Measurements from ENCODE around the gene NBEA.

Gene NBEA

DNA sequence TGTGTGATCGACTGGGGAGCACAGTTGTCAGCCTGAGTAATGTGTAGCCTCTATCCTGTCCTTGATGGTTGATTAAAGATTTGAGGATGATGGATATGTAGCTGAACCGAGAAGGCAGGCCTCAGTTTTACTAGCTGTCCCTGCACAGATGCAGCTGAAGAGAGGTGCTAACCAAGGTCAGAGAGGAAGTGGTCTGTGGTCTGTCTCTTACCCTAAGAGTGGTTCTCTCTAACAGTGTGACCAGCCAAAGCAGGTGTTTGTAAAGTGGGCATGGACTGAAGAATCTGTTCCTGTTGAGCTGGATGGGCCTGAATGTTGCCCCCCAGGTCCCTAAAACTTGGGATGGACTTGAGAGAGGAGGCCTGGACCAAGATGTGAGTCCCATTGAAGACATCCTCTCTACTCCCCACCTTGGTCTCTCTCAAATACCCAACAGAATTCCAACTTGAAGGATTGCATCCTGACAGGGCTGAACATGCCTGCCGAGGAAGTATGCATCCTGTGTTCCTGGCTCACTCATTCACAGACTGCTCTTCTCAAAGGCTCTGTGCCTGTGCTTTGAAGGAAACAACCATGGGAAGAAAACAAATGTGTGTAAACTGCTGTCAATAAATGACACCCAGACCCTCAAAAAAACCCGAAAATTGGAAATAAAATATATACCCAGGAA is 310.6 kb downstream of the NBEA start:
- no peak overlapping the region for H3K4me2 ChIP-seq (ENCODE audit: insufficient read depth, low read length, poor library complexity, severe bottlenecking)
- WGBS, 2 donors (ENCODE audit: extremely low coverage in 2 of 2, insufficient read length in 2 of 2, insufficient replicate concordance in 1 of 2), result no CpG with 5 or more reads among the region's 4 CpGs

DNA sequence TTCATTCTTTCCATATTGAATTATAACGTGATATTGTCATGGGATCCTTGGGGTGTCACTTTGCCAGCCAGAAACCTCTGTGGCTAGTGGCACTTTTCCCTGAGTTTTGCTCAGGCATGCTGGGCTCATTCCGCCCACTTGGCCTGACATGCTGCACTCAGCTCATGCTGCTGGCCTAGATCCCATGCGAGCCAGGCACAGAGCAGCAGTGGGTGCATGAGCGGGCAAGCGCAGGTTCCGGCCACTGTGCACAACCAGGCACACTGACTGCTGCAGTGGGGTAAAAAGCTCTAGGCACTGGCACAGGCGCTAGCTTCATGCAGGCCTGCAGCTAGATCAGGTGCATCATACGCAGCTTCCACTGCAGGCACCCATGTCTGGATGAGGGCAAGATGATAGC is 313.2 kb downstream of the NBEA start:
- Histone ChIP-seq H3K23ac (ENCODE audit: low read depth, low read length, poor library complexity) (peak overlapping the region; percentile 95), H2BK5ac (ENCODE audit: low read length) (no peak overlapping the region), H2BK120ac (ENCODE audit: low read depth, low read length) (no peak overlapping the region), H2AFZ (ENCODE audit: low read length) (no peak overlapping the region), H3K14ac (ENCODE audit: low read length) (peak overlapping the region; percentile 47), H3K4me2 (ENCODE audit: insufficient read depth, low read length, poor library complexity, severe bottlenecking) (no peak overlapping the region), H2BK12ac (ENCODE audit: low read length) (no peak overlapping the region), H3K18ac (ENCODE audit: low read length) (peak overlapping the region; percentile 87), H3K9me3 (replicated peaks in 1 of 2; ENCODE audit: control insufficient read depth in 2 of 2, insufficient read depth in 1 of 2, low read depth in 1 of 2, low read length in 2 of 2) (peaks cover 9 to 15% of the 10 kb centered on the region in 2 donors), H3K4me1 (ENCODE audit: control insufficient read depth in 2 of 2, insufficient read depth in 1 of 2, low read depth in 1 of 2, low read length in 2 of 2) (no peaks in the 10 kb centered on the region), H3K79me1 (ENCODE audit: low read depth, low read length) (no peaks in the 10 kb centered on the region), H2AK5ac (ENCODE audit: low read depth, low read length) (no peak overlapping the region), H3K27me3 (ENCODE audit: control insufficient read depth in 3 of 3, insufficient read depth in 3 of 3, low read depth in 1 of 3, low read length in 3 of 3) (no peaks in the 10 kb centered on the region), H3K4me3 (ENCODE audit: low read length in 2 of 2) (no peak overlapping the region), H3K27ac (replicated peaks; ENCODE audit: low read length) (no peak overlapping the region), H4K91ac (ENCODE audit: low read depth, low read length, poor library complexity) (no peak overlapping the region), H2BK15ac (ENCODE audit: low read length) (no peak overlapping the region), H3K9ac (ENCODE audit: low read depth, low read length, poor library complexity) (no peak overlapping the region), H3K4ac (ENCODE audit: low read length) (no peak overlapping the region), H4K8ac (ENCODE audit: low read depth, low read length) (no peak overlapping the region), H3K36me3 (replicated peaks in 1 of 2; ENCODE audit: control insufficient read depth in 2 of 2, insufficient read depth in 2 of 2, low read length in 2 of 2) (peaks cover 0 to 11% of the 10 kb centered on the region in 2 donors)
- DNase-seq (ENCODE audit: low spot score), result no peak
- no CpG with 5 or more reads among the region's 8 CpGs for WGBS, 2 donors (ENCODE audit: extremely low coverage in 2 of 2, insufficient read length in 2 of 2, insufficient replicate concordance in 1 of 2)

More for the DNA sequence above, 310.6 kb downstream of the NBEA start:
- H3K36me3 ChIP-seq (replicated peaks in 1 of 2; ENCODE audit: control insufficient read depth in 2 of 2, insufficient read depth in 2 of 2, low read length in 2 of 2), result peaks cover 0 to 11% of the 10 kb centered on the region in 2 donors
- no peak overlapping the region for H3K14ac ChIP-seq (ENCODE audit: low read length)
- H3K79me1 ChIP-seq (ENCODE audit: low read depth, low read length), result no peaks in the 10 kb centered on the region
- no peak overlapping the region for H4K8ac ChIP-seq (ENCODE audit: low read depth, low read length)
- no peak overlapping the region for H2AFZ ChIP-seq (ENCODE audit: low read length)
- H3K18ac ChIP-seq (ENCODE audit: low read length), result no peak overlapping the region
- no peak overlapping the region for H3K4ac ChIP-seq (ENCODE audit: low read length)
- no peak for DNase-seq (ENCODE audit: low spot score)
- no peaks in the 10 kb centered on the region for H3K27me3 ChIP-seq (ENCODE audit: control insufficient read depth in 3 of 3, insufficient read depth in 3 of 3, low read depth in 1 of 3, low read length in 3 of 3)
- H2AK5ac ChIP-seq (ENCODE audit: low read depth, low read length), result no peak overlapping the region
- H3K9me3 ChIP-seq (replicated peaks in 1 of 2; ENCODE audit: control insufficient read depth in 2 of 2, insufficient read depth in 1 of 2, low read depth in 1 of 2, low read length in 2 of 2), result peaks cover 9 to 15% of the 10 kb centered on the region in 2 donors
- H3K4me1 ChIP-seq (ENCODE audit: control insufficient read depth in 2 of 2, insufficient read depth in 1 of 2, low read depth in 1 of 2, low read length in 2 of 2), result no peaks in the 10 kb centered on the region
- no peak overlapping the region for H4K91ac ChIP-seq (ENCODE audit: low read depth, low read length, poor library complexity)
- no peak overlapping the region for H3K23ac ChIP-seq (ENCODE audit: low read depth, low read length, poor library complexity)
- H3K4me3 ChIP-seq (ENCODE audit: low read length in 2 of 2), result no peak overlapping the region
- no peak overlapping the region for H2BK5ac ChIP-seq (ENCODE audit: low read length)
- no peak overlapping the region for H2BK12ac ChIP-seq (ENCODE audit: low read length)
- H2BK120ac ChIP-seq (ENCODE audit: low read depth, low read length), result no peak overlapping the region
- no peak overlapping the region for H3K9ac ChIP-seq (ENCODE audit: low read depth, low read length, poor library complexity)
- no peak overlapping the region for H3K27ac ChIP-seq (replicated peaks; ENCODE audit: low read length)
- H2BK15ac ChIP-seq (ENCODE audit: low read length), result no peak overlapping the region

DNA sequence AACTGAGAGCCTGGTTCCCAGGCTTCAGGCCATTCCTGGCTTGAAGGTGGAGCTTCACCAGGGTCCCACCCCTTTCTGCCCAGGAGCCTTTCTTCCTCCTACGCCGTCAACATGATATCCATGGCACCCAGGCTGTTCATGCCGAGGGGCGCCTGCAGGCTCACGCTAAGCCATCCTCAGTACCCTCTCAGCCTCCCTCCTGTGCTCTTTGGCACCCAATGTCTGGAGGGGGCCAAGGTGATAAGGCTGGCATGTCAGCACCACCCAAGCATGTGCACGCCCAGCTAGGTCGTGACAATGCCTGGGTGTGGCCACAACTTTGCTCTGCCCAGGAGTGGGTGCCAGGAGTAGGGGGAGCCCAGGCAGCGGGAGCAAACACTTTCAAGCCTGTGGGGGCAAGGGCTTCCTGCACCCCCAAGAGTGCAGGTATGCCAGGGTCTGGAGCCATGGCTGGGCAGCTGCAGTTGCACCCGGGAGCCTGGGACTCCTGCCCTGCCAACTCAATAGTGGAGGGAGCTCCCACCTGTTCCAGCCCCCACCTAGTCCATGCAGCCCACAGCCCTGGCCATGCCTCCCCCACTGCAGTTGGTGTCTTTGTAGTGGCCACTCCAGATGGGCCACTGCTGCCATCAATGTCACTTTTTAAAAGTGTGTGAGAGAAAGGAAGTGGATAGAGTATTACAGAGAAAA is 314.5 kb downstream of the NBEA start:
- no peak for DNase-seq (ENCODE audit: low spot score)
- peak overlapping the region; percentile 1 for H2BK5ac ChIP-seq (ENCODE audit: low read length)
- no peaks in the 10 kb centered on the region for H3K27me3 ChIP-seq (ENCODE audit: control insufficient read depth in 3 of 3, insufficient read depth in 3 of 3, low read depth in 1 of 3, low read length in 3 of 3)
- peaks cover 0 to 2% of the 10 kb centered on the region in 2 donors for H3K36me3 ChIP-seq (replicated peaks in 1 of 2; ENCODE audit: control insufficient read depth in 2 of 2, insufficient read depth in 2 of 2, low read length in 2 of 2)
- H3K9me3 ChIP-seq (replicated peaks in 1 of 2; ENCODE audit: control insufficient read depth in 2 of 2, insufficient read depth in 1 of 2, low read depth in 1 of 2, low read length in 2 of 2), result peaks cover 7 to 15% of the 10 kb centered on the region in 2 donors
- no CpG with 5 or more reads among the region's 9 CpGs for WGBS, 2 donors (ENCODE audit: extremely low coverage in 2 of 2, insufficient read length in 2 of 2, insufficient replicate concordance in 1 of 2)
- no peak overlapping the region for H4K8ac ChIP-seq (ENCODE audit: low read depth, low read length)
- H3K14ac ChIP-seq (ENCODE audit: low read length), result peak overlapping the region; percentile 17
- no peaks in the 10 kb centered on the region for H3K79me1 ChIP-seq (ENCODE audit: low read depth, low read length)
- H2BK12ac ChIP-seq (ENCODE audit: low read length), result no peak overlapping the region
- H2BK120ac ChIP-seq (ENCODE audit: low read depth, low read length), result no peak overlapping the region
- H3K27ac ChIP-seq (replicated peaks; ENCODE audit: low read length), result no peak overlapping the region
- H2BK15ac ChIP-seq (ENCODE audit: low read length), result no peak overlapping the region
- no peak overlapping the region for H3K18ac ChIP-seq (ENCODE audit: low read length)
- H3K4ac ChIP-seq (ENCODE audit: low read length), result no peak overlapping the region
- no peak overlapping the region for H2AK5ac ChIP-seq (ENCODE audit: low read depth, low read length)
- H3K4me3 ChIP-seq (ENCODE audit: low read length in 2 of 2), result peak overlapping the region in 1 of 2 donors; percentile 27
- peak overlapping the region; percentile 58 for H3K23ac ChIP-seq (ENCODE audit: low read depth, low read length, poor library complexity)
- no peak overlapping the region for H3K9ac ChIP-seq (ENCODE audit: low read depth, low read length, poor library complexity)
- H4K91ac ChIP-seq (ENCODE audit: low read depth, low read length, poor library complexity), result no peak overlapping the region
- H2AFZ ChIP-seq (ENCODE audit: low read length), result no peak overlapping the region
- no peaks in the 10 kb centered on the region for H3K4me1 ChIP-seq (ENCODE audit: control insufficient read depth in 2 of 2, insufficient read depth in 1 of 2, low read depth in 1 of 2, low read length in 2 of 2)
- no peak overlapping the region for H3K4me2 ChIP-seq (ENCODE audit: insufficient read depth, low read length, poor library complexity, severe bottlenecking)

DNA sequence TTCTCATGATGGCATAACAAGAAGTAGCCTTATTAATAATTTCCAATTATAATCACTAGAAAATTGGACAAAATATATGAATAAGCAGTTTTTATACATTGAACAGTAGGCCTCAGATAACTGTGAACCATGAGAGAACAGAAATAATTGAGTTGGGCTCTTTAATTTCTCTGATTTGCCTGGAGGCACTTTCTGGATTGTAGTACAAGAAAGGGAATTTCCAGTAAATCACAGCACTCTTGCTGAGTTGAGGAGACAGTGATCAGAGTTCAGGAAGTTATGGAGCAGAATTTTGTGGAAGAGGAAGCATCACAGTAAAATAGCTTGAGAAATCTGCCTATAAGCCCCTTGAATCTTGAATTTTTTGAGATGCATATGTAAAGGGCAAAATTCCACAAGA is 318.2 kb downstream of the NBEA start:
- H4K91ac ChIP-seq (ENCODE audit: low read depth, low read length, poor library complexity), result no peak overlapping the region
- H3K9ac ChIP-seq (ENCODE audit: low read depth, low read length, poor library complexity), result no peak overlapping the region

More for the DNA sequence above, 318.2 kb downstream of the NBEA start:
- no peaks in the 10 kb centered on the region for H3K79me1 ChIP-seq (ENCODE audit: low read depth, low read length)
- no peak overlapping the region for H2AK5ac ChIP-seq (ENCODE audit: low read depth, low read length)
- no peak overlapping the region for H4K8ac ChIP-seq (ENCODE audit: low read depth, low read length)
- H3K23ac ChIP-seq (ENCODE audit: low read depth, low read length, poor library complexity), result no peak overlapping the region
- no peak overlapping the region for H3K4ac ChIP-seq (ENCODE audit: low read length)
- H3K27me3 ChIP-seq (ENCODE audit: control insufficient read depth in 3 of 3, insufficient read depth in 3 of 3, low read depth in 1 of 3, low read length in 3 of 3), result no peaks in the 10 kb centered on the region
- H3K36me3 ChIP-seq (replicated peaks in 1 of 2; ENCODE audit: control insufficient read depth in 2 of 2, insufficient read depth in 2 of 2, low read length in 2 of 2), result peaks cover 0 to under 1% of the 10 kb centered on the region in 2 donors
- DNase-seq (ENCODE audit: low spot score), result no peak
- no peak overlapping the region for H3K4me3 ChIP-seq (ENCODE audit: low read length in 2 of 2)
- H3K9me3 ChIP-seq (replicated peaks in 1 of 2; ENCODE audit: control insufficient read depth in 2 of 2, insufficient read depth in 1 of 2, low read depth in 1 of 2, low read length in 2 of 2), result peaks cover 4 to 13% of the 10 kb centered on the region in 2 donors
- H2AFZ ChIP-seq (ENCODE audit: low read length), result no peak overlapping the region
- H2BK12ac ChIP-seq (ENCODE audit: low read length), result no peak overlapping the region
- no peak overlapping the region for H3K27ac ChIP-seq (replicated peaks; ENCODE audit: low read length)
- no peak overlapping the region for H3K4me2 ChIP-seq (ENCODE audit: insufficient read depth, low read length, poor library complexity, severe bottlenecking)
- no peak overlapping the region for H2BK15ac ChIP-seq (ENCODE audit: low read length)
- no peaks in the 10 kb centered on the region for H3K4me1 ChIP-seq (ENCODE audit: control insufficient read depth in 2 of 2, insufficient read depth in 1 of 2, low read depth in 1 of 2, low read length in 2 of 2)
- H2BK5ac ChIP-seq (ENCODE audit: low read length), result no peak overlapping the region
- no peak overlapping the region for H3K14ac ChIP-seq (ENCODE audit: low read length)
- H3K18ac ChIP-seq (ENCODE audit: low read length), result no peak overlapping the region
- H2BK120ac ChIP-seq (ENCODE audit: low read depth, low read length), result no peak overlapping the region
